Activated CD4-positive, alpha-beta T cell treated with anti-CD3 and anti-CD28 coated beads for 1 hour (primary cell): ENCODE results near the gene ARSG.
"Not testable (repeated sequence)": the region's sequence is repeated elsewhere in the genome, so short reads cannot be mapped to it uniquely, and the experiment has no call there.

ENCODE experiments used
- DNase-seq: peaks from one replicate; pipeline ENCODE4 v3.0.0-alpha.2; 2020

The ARSG gene

DNA sequence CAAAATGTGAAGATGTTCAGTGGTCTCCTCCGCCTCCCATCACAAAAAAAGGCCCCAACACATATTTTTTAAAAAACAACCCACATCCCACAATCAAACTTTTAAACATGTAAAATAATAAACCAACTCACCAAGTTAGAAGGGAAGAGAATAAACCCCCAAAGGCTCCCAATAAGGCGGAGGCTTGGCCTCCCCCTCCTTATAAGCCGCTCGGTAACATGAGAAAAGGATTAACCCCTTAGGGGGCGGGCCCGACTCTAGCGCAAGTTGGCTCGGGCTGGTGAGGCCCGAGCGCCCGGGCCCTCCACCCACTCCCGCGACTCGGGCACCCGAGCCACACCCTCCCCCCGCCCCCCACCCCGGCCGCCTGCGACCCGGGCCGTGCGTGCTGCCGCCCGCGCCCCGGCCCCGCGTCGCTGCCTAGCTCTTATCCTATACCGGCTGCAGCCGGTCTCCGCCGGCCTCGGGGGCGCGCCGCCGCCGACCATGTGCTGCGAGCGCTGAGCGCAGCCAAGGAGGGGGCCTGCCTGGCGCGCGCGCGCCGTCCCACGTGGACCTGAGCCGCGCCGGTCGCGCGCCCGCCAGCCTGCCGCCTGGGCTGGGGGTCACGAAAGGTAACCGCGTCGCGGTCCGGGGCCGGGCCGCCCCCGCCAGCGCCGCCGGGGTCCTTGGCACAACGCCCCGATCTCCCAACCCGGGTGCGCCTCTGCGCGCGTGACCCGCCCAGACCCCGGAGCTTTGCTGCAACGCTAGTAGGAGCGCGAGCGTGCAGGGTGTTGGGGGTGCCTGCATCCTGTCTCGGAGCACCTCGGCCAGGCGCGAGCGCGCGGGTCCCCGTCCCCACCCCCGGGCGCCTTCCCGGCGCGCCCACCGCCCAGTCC is at the start of gene ARSG, which contains the start of gene SLC16A6:
TSS of gene ARSG (plus strand) at position 541 of the 881 bp plus-strand sequence. CDS start 15,999 bp downstream, outside the sequence.
TSS of gene SLC16A6 (minus strand) at position 173 of the 881 bp plus-strand sequence. CDS start 12,807 bp downstream, outside the sequence.
- peak; percentile 68 for DNase-seq

DNA sequence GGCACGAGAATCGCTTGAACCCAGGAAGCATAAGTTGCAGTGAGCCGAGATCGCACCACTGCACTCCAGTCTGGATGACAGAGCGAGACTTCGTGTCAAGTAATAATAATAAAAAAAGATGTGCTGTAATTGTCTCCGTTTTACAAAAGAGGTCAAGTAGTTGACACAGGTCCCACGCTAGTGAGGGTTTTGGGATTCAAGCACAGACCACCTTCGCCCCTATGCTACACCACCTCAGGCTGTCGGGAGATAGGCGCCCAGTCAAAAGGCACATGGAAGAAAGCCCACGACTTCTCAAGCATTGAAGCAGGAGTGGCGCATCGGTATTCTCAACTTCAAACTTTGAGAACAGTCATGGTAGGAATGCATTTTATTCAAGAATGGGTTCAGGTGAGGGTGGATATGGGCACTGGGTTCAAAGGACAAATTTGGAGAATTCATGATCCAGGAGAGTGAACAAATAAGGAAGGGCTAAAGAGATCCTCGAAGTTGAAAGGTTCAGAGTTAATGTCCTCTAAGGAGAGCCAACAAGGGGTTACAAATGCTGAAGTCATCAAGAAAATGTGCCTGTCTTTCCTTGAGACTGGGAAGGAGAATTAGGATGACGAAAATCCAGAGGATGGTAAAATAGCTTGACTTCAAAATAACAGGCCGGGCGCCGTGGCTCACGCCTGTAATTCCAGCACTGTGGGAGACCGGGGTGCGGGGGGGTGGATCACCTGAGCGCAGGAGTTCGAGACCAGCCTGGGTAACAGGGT is 44.8 kb upstream of the ARSG start:
- DNase-seq: no peak

DNA sequence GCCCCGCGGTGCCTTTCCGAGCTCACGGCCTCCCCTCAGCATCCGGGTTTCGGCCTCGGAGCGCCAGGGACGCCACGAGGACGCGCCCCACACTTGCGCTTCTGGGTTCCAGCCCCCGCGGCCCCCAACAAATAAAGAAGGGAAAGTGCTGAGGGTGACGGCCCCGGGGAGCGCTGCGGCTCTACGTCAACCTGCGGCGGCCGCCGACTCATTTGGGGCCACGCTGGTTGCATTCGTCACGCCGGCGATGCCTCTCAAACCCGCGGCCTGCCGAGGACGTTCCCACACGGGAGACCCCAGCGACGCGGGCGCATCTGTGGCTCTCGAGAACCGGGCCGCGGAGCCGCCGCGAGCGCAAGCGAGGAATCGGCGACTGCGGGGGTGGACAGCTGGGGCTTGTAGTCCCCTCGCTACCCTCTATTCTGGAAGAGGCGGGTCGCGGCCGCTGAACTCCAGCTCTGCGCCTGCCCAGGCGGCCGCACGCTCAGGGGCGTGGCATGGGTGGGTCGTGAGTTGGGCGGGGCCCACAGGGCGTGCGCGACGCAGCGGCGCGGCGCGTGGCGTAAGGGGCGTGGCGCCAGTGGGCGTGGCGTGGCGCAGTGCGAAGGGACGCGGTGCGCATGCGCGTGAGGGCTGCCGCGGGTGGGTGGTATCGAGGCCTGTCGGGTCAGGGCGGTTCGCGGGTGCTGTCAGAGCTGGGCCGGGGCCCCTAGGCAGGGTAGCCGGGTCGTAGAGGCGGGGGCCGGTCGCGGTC is 43.7 kb upstream of the ARSG start, which contains the start of gene AMZ2:
TSS of gene AMZ2 (plus strand) at position 599 of the 754 bp plus-strand sequence. CDS start 2,145 bp downstream, outside the sequence.
- peak; percentile 98 for DNase-seq

DNA sequence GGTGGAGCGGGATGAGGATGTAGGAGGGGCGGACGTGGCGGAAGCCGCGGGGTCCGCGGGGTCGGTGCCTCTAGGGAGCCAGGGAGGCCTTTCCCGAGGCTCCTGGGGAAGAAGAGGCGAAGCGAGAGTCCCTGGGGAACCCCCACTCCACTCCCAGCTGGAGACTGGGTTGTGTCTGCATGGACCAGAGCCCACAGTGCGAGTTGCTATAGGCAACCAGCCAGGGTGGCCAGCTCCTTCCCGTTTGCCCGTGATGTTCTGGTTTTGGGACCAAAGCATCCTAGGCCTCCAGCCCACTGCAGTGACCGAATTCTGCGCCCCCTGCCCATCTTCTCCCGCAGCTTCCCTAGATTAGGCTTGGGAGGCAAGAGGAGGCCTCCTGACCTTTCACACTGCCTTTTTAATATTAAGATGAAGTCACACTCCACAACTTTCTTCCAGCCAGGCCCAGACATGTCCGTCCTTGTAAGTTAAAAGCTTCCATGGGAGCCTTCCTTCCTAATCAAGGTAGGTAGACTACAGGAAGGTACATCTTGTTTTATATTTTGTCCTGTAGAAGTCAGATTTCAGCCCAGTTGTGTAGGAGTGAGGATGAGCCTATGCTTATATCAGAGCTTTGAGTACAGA is 43.0 kb upstream of the ARSG start:
- DNase-seq: no peak

GRCh38 chr17:68248891-68249290 is 42.4 kb upstream of the ARSG start:
- DNase-seq: no peak

GRCh38 chr17:68249354-68249765 is 41.9 kb upstream of the ARSG start:
- DNase-seq: no peak

DNA sequence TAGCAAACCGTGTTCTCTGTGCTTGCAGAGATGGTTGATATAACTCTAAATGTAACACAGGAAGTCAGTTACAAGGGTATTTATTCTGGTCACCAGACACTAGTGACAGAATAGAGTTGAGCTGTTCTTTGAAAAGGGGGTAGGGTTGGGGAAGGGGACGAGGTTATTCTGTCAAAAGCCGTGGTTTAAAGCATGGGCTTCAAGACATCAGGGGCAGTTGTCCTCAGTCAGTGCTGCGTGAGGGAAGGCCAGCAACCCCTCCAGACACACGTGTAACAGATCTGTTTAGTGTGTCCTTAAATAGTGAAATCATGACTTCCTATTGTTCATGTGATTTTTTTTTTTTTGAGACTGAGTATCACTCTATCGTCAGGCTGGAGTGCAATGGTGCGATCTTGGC is 37.9 kb upstream of the ARSG start:
- DNase-seq: not testable (repeated sequence)

DNA sequence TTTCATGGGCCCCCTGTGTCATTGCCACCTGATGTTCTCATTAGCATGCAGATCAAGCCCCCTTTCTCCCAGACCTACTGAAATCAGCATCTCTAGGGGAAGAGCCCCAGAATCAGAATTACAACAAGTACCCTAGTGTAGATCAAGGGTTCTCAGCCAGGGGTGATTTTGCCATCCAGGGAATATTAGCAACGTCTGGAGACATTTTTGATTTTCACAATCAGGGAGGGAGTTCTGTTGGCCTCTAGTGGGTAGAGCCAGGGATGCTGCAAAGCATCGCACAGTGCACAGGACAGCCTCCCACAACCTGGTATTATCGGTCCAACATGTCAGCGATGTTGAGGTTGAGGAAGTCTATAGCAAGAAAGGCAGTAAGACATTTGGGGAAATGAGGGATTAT is 36.1 kb upstream of the ARSG start:
- no peak for DNase-seq

DNA sequence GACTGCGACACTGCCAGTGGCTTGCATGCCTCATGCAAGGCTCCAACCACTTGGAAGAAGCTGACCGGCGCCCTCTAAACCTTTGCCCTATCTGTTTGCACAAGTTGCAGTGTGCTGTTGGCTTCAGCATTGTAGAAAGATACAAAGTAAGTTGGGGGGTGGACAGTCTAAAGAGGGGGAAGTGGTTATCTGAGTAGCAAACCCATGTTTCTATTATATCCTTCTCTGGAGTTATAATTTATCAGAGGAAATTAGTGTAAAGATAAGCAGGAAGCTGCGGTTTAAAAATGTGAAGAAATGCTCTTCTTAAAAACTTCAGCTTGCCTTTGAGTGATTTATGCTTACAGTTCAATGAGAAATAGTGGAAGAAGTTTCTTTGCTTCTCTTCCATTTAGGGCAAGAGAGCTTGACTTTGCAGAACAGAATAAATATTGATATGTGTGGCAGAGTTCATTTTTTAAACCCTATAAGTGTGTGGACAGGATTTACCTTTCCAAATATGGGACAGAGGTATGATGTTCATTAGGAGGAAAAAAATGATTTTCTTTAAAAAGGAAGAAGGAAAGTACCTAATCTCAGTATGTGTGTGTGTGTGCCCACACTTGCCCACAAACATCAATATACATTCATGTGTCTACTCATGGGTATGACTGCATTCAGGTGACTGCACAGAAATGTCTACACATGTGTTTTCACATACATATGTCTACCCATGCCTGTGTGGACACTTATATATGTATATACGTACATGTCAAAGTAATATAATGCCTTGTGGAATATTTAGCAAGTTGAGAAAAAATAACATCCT is 35.4 kb upstream of the ARSG start:
- DNase-seq: no peak

DNA sequence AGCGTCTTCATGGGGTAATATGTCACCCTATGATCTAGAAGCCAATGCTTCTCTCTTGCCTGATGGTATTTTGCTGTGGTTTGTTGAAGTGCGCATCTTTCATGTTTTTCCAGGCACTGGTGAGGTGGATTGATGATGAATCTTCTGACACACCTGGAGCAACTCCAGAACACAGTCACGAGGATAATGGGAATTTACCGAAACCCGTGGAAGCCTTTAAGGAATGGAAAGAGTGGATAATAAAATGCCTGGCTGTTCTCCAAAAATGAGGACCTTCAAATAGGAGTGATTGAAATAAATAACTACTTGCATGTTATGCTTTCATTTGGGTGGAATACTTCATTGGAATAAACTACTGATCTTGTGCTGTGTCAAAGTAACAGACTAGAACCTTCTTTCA is 34.6 kb upstream of the ARSG start:
- DNase-seq: not testable (repeated sequence)

DNA sequence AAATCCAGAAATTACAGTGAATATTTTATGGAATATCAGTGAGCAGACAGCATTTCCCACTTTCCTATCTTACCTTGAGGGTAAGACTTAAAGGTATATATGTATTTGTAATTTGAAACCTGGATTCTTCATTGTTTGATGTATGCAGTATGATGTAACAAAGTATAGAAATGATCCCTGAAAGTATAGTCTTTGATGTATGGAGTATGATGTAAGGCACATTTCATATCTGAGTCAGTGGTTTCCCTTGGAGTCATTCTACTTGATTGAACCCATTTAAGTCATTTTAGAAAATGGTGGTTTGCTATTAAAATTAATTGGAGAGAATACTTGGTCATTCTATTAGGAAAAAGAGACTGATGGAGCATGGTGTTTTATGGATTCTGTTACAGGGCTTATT is 33.4 kb upstream of the ARSG start:
- DNase-seq: no peak

DNA sequence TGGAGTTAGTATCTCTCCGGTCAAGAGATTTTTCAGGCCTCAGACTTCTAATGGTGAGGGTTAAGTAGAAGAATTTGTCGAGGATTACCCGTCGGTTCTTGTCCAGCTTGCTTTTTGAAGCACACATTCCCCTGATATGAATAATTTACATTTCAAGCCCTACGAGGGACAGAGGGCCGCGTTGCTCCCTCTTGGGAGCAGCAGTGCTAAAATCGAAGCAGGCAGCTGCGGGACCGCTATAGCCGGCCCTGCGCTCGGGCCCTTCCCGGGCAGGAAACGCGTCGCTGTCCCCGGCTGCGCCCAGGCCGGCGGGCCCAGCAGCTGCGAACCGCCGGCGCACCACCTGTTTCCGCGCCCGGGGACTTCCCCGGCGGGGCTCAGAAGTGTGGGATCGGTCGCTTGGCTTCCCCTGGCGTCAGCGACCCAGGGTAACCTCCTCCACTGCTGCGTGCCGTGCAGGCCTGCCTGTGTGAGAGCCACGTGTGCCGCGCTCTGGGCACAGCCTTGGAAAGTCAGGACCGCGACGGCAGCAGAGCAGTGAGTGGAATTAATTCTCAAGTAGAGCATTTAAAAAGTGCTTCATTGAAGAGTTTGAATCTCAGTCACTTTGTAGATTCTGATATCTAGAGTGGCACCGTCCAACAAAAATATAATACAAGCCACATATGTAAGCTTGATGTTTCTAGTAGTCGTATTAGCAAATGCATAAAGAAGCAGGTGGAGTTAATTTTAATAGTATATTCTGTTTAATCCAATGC is 32.2 kb upstream of the ARSG start:
- peak; percentile 70 for DNase-seq

GRCh38 chr17:68259648-68259951 is 31.7 kb upstream of the ARSG start:
- not testable (repeated sequence) for DNase-seq

- no peak for DNase-seq
These were observed 31.1 kb upstream of the ARSG start for GRCh38 chr17:68260051-68260762.

DNA sequence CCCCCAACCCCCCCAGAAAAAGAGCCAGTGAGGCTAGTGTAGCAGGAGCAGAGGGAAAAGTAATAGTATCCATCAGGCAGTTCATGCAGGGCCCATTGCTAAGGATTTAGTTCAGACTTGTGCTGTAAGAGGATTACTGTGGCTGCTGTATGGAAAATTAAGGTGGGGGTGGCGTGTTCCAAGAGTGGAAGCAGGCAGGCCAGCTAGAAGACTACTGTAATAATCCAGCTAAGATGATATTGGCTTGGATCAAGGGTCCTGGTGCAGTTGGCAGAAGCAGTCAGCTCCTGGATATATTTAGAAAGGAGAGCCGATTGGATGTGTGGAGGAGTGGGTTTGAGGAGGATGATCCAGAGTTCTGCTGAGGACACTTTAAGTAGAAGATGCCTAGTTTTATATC is 28.8 kb upstream of the ARSG start:
- DNase-seq: not testable (repeated sequence)

DNA sequence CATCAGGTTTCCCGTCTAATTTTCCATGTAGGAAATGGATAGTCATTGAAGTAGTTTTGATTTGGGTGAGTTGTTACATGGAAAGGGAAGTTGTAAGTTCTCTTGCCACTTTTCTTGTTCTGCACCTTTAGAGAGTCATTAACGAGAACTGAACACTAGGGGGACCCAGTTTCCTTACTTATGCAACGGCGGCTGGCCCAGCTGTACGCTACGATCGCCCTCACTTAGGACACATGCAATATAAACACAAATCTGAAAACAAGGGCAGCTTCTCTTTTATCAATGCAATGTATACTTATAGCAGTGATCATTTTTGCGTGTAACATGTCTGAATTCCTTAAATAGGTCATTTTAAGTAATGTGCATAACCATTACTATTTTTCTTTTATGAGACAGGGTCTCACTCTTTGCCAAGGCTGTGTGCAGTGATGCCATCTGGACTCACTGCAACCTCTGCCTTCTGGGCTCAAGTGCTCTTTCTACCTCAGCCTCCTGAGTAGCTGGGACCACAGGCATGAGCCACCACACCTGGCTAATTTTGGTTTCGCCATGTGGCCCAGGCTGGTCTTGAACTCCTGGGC is 28.1 kb upstream of the ARSG start:
- not testable (repeated sequence) for DNase-seq

DNA sequence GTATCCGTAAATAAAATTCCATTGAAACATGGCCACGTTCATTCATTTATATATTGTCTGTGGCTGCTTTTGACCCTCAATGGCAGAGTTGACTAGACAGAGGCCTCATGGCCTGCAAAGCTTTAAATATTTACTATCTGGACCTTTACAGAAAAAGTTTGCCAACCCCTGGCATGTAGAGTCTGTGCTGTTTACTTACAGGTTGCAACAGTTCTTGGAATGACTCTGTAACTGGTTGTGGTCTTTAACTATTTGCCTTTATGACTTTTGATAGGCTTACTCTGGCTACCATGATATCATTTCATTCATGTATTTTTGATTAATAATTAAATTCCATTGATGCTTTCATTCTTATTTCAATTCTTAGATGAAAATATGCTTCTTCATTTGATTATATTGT is 25.5 kb upstream of the ARSG start:
- DNase-seq: not testable (repeated sequence)

DNA sequence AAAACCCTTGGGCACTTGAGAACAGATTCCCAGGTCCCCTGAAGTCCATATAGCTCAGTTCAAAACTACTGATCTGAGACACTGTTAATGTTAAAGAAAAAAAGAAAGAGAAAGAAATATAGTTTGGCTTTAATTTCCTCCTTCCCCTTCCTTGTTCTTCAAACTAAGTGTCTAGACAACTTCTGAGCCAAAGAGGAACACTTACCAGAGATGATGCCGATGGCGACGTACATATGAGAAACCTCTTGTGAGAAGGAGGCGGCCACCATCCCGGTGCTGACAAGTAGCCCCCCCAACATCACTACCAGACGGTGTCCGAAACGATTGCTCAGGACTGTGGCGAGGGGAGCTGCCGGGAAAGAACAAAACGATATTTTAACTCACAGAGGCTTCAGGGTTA is 17.6 kb upstream of the ARSG start:
- DNase-seq: no peak

DNA sequence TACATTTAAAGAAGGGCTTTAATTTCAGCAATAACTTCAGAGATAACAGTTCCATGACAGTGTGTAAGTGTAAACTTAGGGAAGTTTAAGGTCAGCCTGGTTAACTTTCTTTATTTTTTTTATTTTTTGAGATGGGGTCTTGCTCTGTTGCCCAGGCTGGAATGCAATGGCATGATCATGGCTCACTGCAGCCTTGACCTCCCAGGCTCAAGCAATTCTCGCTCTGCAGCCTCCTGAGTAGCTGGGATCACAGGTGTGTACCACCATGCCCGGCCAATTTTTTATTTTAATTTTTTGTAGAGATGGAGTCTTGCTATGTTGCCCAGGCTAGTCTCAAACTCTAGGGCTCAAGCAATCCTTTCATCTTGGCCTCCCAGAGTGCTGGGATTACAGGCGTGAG is 15.0 kb upstream of the ARSG start:
- not testable (repeated sequence) for DNase-seq

DNA sequence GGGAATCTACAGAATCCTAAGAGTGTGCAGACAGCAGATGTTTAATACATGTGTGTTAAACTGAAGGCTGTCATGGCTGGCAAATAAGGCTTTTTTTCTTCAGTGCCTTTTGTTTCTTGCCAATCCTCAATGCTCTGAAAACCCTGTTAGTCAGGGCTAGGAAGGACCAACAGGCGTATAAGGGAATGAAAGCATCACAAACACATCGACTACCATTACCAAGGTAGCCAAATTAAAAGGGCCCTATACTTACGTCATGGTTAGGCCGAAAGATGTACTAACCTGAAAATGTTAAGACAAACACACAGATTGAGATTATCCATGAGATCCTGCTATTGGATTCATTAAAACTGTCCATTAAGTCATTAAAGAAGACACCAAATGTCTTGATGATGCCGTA is 13.5 kb upstream of the ARSG start:
- DNase-seq: no peak
